ENCODE results near the gene TTLL13.

The TTLL13 gene

GRCh38 chr15:90214553-90215196 lies 34.7 kb upstream of the TTLL13 start:
- DNase-seq (ENCODE audit: low read depth, low spot score): no peak

GRCh38 chr15:90217671-90218394 lies 31.5 kb upstream of the TTLL13 start:
- DNase-seq (ENCODE audit: low read depth, low spot score): no peak

- peak; percentile 33 for DNase-seq (ENCODE audit: low read depth, low spot score)
These were observed 29.8 kb upstream of the TTLL13 start for GRCh38 chr15:90219421-90220141.

- no peak for DNase-seq (ENCODE audit: low read depth, low spot score)
These were observed 28.0 kb upstream of the TTLL13 start for GRCh38 chr15:90221246-90221900.

- no peak for DNase-seq (ENCODE audit: low read depth, low spot score)
These were observed 26.8 kb upstream of the TTLL13 start for GRCh38 chr15:90222547-90222946.

- DNase-seq (ENCODE audit: low read depth, low spot score): no peak
These were observed 25.8 kb upstream of the TTLL13 start for GRCh38 chr15:90223441-90224165.

- no peak for DNase-seq (ENCODE audit: low read depth, low spot score)
These were observed 24.3 kb upstream of the TTLL13 start for GRCh38 chr15:90225047-90225446.

- no peak for DNase-seq (ENCODE audit: low read depth, low spot score)
These were observed 23.7 kb upstream of the TTLL13 start for GRCh38 chr15:90225504-90226234.

GRCh38 chr15:90227336-90227735 lies 22.0 kb upstream of the TTLL13 start:
- DNase-seq (ENCODE audit: low read depth, low spot score): no peak

GRCh38 chr15:90227816-90228772 lies 21.3 kb upstream of the TTLL13 start:
- no peak for DNase-seq (ENCODE audit: low read depth, low spot score)

- no peak for DNase-seq (ENCODE audit: low read depth, low spot score)
These were observed 20.4 kb upstream of the TTLL13 start for GRCh38 chr15:90228960-90229359.

GRCh38 chr15:90230071-90230494 lies 19.3 kb upstream of the TTLL13 start:
- no peak for DNase-seq (ENCODE audit: low read depth, low spot score)

- no peak for DNase-seq (ENCODE audit: low read depth, low spot score)
These were observed 18.7 kb upstream of the TTLL13 start for GRCh38 chr15:90230610-90231009.

GRCh38 chr15:90231028-90232017 lies 18.0 kb upstream of the TTLL13 start:
- peak; percentile 30 for DNase-seq (ENCODE audit: low read depth, low spot score)

GRCh38 chr15:90232196-90232595 lies 17.2 kb upstream of the TTLL13 start:
- no peak for DNase-seq (ENCODE audit: low read depth, low spot score)

GRCh38 chr15:90232941-90233386 lies 16.4 kb upstream of the TTLL13 start:
- DNase-seq (ENCODE audit: low read depth, low spot score): no peak

- peak; percentile 96 for DNase-seq (ENCODE audit: low read depth, low spot score)
These were observed 15.8 kb upstream of the TTLL13 start, which contains the start of gene CIB1 for GRCh38 chr15:90233387-90234095. CIB1 (minus strand) TSS chr15:90233941; CDS start chr15:90233885, 56 bp downstream.
